ENCODE measurements around the gene ZNF787.

ZNF787 gene

DNA sequence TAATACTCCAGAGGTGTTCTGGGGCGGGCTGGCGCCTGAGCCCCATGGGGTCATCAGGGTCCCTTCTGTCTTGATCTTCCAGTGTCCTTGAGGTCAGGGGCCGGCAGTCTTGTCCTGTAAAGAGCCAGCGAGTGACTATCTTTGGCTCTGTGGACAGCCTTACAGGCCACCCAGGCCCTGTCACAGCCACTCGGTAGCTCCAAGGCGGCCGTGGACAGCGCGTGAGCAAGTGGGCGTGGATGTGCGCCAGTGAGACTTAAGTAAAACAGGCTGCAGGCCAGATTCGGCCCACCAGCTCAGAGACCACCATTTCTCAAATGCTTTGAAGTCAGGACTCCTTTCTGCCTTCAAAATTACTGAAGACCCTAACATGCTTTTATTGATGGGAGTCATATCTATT lies 23.7 kb upstream of the ZNF787 start:
- in situ Hi-C loops (cut with MboI; ENCODE audit: low sequenced_read_pairs): no loop called here

DNA sequence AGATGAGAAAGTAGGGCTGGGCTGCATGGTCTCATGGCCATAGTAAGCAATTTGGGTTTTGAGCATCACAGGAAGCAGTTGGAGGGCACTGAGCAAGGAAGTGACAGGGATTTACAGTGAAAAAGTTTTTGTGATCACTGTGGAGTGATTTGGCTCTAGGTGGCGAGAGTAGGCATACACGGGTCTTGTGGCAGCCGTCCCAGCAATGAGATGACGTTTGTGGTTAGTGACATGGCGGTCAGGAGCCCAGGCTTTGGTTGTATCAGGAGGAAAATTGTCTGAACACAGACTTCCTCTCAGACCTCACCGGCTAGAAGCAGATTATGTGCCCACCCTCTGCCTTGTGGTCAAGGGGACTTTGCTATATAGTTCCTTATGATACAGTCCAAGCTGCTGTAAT lies 23.3 kb upstream of the ZNF787 start:
- in situ Hi-C loops (cut with MboI; ENCODE audit: low sequenced_read_pairs): no loop called here

DNA sequence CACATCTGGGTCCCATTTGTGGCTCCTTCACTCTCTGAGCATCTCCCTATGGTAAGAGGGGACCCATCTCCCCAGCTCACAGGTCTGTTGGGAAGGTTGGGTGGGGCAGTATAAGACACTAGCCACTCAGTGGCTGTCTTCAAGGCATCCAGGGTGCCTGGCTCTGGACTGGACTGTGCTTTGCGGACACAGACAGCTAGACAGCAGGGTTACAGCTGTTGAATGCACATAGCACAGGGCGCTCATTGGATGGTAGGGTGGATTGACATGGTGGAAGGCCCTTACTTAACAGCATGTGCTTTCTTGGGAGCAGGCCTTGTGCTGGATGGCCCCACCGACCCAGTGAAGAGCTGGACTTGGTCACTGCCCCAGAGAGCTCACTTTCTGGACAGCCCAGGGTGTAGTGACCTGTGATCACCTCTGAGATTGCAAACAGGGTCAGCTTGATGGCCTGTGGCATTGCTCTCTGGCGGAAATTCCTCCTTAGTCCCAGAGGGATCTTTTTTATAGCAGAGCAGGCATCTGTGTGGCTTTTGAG lies 21.9 kb upstream of the ZNF787 start:
- in situ Hi-C loops (cut with MboI; ENCODE audit: low sequenced_read_pairs): no loop called here

DNA sequence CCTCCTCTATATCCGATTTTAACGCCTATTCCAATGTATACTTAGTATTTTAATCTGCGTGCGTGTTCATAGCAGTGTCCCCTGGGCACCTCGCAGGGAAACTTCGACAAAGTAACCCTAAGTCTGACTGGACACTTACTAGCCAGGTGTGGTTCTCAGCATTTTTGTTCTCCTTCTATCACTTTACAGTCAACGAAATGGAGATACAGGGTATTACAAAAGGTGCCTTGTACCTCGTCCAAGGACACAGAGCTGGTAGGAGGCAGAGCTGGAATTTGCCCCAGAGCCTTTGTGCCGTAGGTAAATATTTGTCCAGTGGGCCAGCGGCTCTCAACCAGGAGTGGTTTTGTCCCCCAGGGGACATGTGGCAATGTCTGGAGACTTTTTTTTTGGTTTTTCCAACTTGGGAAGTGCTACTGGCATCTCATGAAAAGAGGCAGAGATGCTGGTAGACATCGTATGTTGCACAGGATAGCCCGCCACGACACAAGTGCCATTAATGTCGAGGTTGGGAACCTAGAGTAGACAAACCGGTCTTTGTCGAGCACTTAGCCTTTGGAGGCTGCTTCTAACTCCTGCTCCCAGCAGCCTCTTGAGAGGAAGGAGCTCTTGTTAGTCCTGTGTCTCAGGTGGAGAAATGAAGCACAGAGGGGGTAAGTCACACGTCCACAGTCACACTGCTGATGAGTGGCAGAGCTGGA lies 21.1 kb upstream of the ZNF787 start:
- in situ Hi-C loops (cut with MboI; ENCODE audit: low sequenced_read_pairs): no loop called here

DNA sequence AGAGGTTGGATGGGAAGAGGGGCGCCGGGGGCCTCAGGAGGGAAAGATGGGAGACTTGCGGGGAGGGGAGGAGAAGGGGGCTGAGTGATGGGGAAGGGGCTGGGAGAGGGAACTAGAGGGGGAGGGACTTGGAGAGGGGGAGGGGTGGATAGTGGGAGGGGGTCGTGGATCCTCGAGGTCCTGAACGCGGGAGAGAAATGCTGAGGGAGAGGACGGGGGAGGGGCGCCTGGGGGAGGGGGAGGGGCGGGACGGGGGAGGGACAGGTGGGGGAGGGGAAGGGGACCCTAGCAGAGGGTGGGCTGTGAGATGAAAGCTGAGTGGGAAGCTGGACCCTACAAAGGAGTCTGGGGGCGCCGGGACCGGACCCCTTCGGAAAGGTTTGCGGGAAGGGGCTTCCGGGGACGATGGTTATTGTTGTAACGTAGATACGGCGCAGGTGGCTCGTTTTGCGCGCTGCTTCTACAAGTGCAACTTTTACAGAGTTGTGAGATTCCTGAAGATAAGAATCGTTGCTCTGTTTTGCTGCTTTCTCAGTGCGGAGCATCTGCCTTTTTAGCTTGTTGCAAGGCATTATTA lies 20.4 kb upstream of the ZNF787 start:
- in situ Hi-C loops (cut with MboI; ENCODE audit: low sequenced_read_pairs): no loop called here

DNA sequence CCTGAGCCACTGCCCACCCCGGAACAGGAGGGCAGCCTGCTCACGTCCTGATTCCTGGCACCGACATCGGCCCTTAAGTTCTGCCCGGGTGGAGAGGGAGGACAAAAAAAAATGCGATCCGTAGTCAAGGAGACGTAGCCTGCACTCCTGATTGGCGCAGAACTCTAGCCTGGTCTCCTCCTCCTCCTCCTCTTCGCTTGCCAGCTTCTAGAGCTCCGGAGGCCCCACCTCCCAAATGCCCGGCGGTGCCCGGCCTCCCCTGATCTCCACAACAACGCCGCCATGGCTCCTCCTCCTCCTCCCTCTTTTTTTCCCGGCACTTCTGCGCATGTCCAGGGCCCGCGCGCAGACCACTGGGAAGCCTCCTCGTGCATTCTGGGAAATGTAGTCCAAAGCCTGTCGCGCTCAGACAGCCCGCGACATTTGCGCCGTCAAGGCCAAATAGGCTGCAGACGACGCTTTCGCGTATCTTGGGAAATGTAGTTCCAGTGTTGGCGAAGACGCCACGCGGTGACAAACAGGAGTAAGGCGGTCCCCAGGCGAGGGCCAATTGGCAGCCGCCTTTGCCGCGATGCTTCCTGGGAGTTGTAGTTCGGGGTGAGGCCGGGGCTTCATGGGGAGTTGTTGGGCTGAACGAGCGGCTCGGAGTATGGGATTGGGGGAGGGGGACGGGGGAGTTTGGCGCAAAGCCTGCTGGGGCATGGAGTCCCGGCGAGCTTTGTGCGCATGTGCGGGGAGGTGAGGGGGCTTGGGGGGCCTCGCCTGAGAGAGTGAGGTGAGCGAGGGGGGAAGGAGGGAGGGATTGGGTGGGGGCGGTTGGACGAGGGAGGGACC lies 19.7 kb upstream of the ZNF787 start, which contains the start of gene ZNF444:
Gene ZNF444, plus strand, starts transcription at position 705 of the 834 bp plus-strand sequence. CDS start 5,625 bp downstream, outside the sequence.
- in situ Hi-C loops (cut with MboI; ENCODE audit: low sequenced_read_pairs): no loop called here

DNA sequence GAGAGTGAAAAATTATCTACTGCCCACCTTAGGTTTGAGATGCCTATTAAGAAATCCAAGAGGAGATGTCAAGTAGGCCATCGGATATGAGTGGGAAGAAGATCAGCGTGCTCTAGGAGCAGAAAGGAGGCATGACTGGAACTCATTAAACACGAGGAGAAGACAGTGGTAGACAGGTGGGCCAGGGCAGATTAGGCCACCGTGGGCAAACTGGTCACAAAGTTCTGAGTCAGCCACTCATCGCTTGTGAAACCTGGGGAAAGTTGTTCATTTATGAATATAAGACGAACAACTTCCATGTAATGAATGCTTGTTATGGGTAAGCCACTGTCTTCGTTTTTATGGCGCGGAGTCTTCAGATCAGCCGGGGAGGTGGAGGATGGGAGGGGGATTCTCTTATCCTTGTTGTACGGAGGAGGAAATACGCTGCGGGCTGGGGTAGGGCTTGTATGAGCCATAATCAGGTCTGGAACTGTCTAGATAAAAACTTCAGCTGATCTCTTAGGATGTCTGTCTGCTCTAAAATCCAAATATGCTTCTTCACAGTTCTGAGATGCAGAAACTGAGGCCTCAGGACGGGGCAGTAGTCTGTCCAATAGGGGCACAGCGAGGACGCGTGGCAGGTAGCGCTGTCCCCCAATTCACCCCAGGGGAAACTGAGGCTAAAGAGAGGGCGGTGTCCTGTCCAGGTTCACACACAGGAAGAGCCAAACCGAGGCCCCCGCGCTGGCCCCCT lies 18.9 kb upstream of the ZNF787 start:
- in situ Hi-C loops (cut with MboI; ENCODE audit: low sequenced_read_pairs): no loop called here

DNA sequence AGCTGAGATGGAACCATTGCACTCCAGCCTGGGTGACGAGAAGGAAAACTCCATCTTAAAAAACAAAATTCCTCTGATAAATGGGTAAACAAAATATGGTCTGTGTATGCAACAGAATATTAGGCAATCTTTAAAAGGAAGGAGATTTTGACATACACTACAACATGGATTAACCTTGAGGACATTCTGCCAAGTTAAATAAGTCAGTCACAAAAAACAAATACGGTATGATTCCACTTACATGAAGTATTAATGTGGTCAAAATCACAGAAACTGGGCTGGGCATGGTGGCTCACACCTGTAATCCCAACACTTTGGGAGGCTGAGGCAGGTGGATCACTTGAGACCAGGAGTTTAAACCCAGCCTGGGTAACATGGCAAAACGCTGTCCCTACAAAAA lies 17.0 kb upstream of the ZNF787 start:
- in situ Hi-C loops (cut with MboI; ENCODE audit: low sequenced_read_pairs): no loop called here

DNA sequence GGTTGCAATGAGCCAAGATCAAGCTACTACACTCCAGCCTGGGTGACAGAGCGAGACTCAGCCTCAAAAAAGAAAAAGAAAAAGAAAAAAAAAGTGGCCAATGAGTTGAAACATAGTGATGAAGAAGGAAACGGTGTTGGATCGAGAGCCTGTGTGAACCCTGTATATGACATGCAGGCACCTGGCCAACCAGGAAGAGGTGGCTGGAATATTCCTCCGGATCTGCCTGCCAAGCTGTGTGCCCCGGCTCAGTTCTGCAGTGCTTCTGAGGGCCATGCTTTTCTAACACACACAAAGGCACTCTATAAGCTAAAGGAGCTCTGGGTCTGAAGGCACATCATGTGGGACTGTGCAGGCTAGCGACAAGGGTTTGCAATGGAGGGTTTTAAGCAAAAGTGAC lies 16.3 kb upstream of the ZNF787 start:
- in situ Hi-C loops (cut with MboI; ENCODE audit: low sequenced_read_pairs): no loop called here

DNA sequence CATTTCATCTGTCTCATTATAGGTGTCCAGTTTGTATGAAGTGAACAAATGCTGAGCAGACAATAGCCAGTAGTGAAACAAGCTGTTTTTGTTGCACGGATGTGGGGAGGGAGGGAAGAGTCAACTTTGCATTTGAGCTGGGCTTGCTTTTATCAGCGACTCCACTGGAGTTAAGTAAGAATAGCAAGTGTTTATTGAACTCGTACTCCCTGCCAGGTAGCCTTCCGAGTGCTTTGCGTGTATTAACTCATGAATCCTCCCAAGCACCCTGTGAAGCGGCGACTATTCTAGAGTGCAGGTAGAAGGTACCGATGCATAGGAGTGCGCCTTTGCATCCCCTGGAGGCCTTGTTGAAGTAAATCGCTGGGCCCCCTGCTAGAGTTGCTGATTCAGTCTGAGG lies 15.3 kb upstream of the ZNF787 start:
- in situ Hi-C loops (cut with MboI; ENCODE audit: low sequenced_read_pairs): no loop called here

DNA sequence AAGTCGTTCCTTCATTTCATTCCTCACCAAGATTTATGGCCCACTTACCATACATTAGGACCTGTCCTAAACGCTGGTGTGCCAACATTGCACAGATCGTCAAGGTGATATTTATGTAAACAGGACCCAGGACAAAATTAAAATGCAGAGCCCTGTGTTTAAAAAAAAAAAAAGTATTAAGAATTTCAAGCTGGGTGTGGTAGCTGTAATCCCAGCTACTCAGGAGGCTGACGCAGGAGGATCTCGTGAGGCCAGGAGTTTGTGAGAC lies 13.5 kb upstream of the ZNF787 start:
- in situ Hi-C loops (cut with MboI; ENCODE audit: low sequenced_read_pairs): no loop called here

DNA sequence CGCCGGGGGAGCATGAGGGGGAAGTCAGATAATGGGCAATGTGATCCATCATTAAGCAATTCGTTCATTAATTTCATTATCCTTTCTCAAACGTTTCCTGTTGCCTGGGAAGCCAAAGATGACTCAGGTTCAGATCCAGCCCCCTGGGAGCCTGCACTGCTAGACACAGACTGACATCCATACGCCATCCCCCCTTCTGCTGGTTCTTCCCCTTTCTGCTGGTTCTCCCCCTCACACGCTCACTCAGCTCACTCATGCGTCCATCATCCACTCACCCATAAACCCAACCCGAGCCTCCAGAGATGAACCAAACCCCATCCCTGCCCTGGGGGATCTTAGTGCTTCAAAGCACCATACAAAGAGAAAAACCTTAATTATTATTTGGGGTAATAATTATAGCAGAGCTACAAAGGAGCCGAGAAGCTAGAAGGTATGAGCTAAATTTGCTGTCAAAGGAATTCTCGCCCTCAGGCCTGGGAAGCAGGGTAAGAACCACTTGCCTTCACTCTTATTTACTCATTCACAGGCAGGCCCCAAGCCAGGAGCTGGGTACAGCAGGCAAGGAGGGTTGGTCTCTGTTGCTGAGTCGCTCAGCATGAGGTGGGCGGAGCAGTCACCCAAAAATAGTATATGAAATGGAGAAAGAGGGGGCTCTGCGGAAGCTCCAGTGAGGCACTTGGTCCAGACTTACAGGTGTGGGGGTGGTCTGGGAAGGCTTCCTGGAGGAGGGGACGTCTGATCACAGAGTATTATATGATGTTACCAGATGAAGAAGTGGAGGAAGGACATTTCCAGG lies 13.0 kb upstream of the ZNF787 start:
- in situ Hi-C loops (cut with MboI; ENCODE audit: low sequenced_read_pairs): no loop called here

DNA sequence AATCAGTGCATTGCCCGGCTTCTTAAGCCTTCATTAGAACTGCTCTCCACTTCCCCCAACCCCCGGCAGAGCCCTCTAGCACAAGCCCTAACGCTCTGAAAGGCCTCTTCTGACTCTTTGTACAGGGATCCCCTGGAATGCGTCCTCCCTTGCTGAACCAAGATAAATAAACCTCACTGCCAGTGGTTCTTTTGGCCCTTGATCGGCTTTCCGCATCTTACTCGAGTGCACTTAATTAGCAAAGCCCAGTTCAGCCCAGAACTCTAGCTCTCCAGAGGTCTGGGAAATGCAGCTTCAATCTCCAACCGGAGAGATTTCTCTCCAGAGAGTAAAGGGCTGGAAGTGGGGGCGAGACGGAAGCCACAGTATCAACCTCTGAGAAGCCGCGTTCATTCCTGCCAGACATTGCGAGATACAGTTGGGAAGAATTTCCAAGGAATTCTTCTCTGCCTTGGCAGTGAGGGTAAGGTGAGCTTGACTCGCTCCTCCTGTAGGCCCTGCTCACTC lies 11.3 kb upstream of the ZNF787 start:
- in situ Hi-C loops (cut with MboI; ENCODE audit: low sequenced_read_pairs): no loop called here

DNA sequence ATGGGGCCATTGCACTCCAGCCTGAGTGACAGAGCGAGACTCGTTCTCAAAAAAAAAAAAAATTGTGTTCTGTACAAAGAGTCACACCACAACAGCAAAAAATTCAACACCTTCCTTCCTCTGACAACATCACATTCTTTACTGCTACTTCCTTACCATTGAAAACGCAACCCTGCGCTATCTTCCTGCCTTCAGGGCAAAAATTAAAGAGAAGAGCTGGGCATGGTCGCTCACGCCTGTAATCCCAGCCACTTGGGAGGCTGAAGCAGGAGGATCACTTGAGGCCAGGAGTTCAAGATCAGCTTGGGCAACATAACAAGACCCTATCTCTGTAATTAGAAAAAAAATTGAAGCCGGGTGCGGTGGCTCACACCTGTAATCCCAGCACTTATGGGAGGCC lies 10.6 kb upstream of the ZNF787 start:
- in situ Hi-C loops (cut with MboI; ENCODE audit: low sequenced_read_pairs): no loop called here

DNA sequence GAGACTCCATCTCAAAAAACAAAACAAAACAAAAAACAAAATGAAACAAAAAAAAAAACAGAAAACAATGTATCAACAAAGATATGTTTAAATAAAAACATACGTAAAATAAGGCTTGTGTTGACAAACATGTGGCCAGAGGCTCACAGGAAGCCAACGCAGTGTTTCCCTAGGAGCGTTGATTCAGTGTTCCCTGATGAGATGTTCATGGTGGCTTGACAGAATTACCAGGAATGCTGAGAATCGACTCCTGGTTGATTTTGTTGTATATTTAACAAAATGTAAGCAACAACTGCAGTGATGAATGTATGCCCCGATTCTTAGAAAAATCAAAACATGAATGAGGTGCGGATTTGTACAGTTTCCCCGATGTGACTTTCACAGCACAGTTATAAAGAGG lies 8.9 kb upstream of the ZNF787 start:
- in situ Hi-C loops (cut with MboI; ENCODE audit: low sequenced_read_pairs): no loop called here

DNA sequence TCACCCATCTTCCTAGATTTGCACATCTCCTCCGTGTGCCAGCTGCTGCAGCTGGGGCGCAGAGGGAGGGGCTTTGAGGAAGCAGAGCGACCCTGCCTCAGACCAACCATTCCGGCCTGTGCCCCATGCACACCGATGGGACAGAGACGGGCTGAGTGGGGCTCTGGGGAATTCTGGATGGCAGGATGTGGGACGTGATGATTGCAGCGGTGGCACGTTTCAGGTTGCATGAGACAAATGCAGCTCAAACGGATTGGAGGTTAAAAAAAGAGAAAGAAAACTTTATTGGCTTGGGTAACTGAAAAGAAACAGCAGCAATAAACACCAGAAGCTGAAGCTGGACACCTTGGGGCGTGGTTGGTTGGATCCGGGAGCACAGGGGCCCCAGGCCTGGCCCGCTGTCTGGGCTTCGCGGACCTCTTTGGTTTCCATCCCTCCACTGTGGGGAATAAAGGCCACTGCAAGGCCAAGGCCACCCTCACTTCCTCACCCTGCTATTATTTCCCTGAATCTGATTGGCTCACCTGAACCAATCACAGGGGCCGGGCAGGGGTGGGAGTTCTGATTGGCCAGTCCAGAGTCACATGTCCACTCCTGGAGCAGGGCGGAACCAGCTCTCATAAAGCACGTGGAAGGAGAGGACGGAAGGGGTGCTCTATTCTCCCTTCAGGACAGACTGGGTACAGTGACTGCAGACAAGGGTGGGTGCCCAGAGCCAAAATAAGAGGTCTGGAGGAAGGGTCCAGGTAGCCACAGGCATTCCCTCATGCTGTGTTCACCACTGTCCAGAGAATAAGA lies 6.1 kb upstream of the ZNF787 start:
- in situ Hi-C loops (cut with MboI; ENCODE audit: low sequenced_read_pairs): no loop called here

DNA sequence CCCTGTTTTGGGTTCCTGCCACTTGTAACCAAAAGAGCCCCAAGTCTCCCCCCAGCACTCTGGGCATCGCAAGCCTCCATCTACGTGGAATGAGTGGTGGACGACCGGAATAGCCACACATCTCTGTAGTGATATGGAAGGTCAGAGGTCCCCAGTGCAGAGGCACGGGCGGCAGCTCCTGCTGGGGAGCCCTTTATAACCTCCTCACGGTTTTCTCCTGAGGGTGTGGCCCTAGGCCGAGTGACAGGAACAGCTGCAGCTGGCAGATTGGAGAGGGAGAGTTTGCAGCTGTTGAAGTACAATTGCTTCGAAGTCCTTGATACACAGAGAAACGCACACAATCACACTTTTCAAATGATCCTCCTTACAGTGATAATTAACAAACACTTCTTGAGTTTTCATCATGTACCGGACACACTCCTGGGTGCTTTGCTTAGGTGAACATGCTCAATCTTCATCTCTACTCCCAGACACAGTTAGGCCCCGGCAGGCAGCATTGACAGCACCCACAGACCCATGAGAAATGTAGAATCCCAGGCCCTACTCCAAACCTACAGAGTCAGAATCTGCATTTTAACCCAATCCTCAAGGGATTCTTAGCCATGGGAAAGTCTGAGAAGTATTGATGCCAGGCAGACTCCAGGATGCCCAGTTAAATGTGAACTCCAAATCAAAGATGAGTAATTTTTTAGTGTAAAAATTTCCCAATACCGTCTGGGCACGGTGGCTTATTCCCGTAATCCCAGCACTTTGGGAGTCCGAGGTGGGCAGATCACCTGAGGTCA lies 4.9 kb upstream of the ZNF787 start:
- in situ Hi-C loops (cut with MboI; ENCODE audit: low sequenced_read_pairs): no loop called here

DNA sequence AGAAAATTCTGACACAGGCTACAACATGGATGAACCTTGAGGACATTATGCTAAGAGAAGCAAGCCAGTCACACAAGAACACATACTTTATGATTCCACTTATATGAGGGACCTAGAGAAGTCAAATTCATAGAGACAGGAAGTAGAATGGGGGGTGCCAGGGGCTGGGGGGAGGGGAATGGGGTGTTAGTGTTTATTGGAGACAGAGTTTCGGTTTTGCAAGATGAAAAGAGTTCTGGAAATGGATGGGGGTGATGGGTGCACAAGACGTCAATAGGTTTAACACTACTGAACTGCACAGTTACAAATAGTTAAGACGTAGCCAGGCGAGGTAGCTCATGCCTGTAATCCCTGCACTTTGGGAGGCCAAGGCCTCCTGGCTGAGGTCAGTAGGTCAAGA lies 3.5 kb upstream of the ZNF787 start:
- in situ Hi-C loops (cut with MboI; ENCODE audit: low sequenced_read_pairs): no loop called here

Data from HL-60/S4 treated with phorbol 12-myristate 13-acetate at 8.2 ng/mL for 4 days and 3 days (cell line).